ENCODE data around the gene BRI3.

DNA sequence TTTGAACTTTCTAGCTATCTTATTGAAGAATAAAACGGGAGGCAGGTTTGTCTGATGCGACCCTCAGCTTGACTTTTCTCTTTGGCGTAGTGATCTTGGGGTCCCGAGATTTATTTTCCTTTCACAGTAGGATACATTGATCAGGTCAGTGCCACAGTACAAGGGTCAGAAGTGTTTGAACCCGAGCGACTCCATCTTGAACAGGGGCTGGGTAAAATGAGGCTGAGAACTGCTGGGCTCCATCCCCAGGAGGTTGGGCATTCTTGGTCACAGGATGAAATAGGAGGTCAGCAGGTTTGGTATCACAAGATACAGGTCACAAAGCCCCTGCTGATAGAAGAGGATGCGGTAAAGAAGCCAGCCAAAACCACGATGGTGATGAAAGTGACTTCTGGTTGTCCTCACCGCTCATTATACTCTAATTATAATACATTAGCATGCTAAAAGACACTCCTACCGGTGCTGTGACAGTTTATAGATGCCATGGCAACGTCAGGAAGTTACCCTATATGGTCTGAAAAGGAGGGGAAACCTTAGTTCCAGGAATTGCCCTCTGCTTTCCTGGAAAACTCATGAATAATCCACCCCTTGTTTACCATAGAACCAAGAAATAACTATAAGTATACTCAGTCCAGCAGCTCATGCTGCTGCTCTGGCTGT lies 26.4 kb upstream of the BRI3 start:
- TF ChIP-seq, protein P1, sequence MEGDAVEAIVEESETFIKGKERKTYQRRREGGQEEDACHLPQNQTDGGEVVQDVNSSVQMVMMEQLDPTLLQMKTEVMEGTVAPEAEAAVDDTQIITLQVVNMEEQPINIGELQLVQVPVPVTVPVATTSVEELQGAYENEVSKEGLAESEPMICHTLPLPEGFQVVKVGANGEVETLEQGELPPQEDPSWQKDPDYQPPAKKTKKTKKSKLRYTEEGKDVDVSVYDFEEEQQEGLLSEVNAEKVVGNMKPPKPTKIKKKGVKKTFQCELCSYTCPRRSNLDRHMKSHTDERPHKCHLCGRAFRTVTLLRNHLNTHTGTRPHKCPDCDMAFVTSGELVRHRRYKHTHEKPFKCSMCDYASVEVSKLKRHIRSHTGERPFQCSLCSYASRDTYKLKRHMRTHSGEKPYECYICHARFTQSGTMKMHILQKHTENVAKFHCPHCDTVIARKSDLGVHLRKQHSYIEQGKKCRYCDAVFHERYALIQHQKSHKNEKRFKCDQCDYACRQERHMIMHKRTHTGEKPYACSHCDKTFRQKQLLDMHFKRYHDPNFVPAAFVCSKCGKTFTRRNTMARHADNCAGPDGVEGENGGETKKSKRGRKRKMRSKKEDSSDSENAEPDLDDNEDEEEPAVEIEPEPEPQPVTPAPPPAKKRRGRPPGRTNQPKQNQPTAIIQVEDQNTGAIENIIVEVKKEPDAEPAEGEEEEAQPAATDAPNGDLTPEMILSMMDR (IDR thresholded peaks at IDR 0.05) = no peak
- no peak for TF ChIP-seq POLR2AphosphoS5 (IDR thresholded peaks at IDR 0.05)
- TF ChIP-seq POLR2A (IDR thresholded peaks at IDR 0.05) = no peak

All from suprapubic skin (tissue), 4 donors.